Activated CD4-positive, alpha-beta T cell treated with anti-CD3 and anti-CD28 coated beads for 24 hours (primary cell): ENCODE measurements around the gene ACOT12.
"Not testable (repeated sequence)": the region's sequence is repeated elsewhere in the genome, so short reads cannot be mapped to it uniquely, and the experiment has no call there.

ENCODE experiments used
- DNase-seq, 2 donors: peaks; one replicate each; pipeline ENCODE4 v3.0.0-alpha.2; 2020; ENCODE audit warnings: low read depth in 2 of 2

The ACOT12 gene

DNA sequence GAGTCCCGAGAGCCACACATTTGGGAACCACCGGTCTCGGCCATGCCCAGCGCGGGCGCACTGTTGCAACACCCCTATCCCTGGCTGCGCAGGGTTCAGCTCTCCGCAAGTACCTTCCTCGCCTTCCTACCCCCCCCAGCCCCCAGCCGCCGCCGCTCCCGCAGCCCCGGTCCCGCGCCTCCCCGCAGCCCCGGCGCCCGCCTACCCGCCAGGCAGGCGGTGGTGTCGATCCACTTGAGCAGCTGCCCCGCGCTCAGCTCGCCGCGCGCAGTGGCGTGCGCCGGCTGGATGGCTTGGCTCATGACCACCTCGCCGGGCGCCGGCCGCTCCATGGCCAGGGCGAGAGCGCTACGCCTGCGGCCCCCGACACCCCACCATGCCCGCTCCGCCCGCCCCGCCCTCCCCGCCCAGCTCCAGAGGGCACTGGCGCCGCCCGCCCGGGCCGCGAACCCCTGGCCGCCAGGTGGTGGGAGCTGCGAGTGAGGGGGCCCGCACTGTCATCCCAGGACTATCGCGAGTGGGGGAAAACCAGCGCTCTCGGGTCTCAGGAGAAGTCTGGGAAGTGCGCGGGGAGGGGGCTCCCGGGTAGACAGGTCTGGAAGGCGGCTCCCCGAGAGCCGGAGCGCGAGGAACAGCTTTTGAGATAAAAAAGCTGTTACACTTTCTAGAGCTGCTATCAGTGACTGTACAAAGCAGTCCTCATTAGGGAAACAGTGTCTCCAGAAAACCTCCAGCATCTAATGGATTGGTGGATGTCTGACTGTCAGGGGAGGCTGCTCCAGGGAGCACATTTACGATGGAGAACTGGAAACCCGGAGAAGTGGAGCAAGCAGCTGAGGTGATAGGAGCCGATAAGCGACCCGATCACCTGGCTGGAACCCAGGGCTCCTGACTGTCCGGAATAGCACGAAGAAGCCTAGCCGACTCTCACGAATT lies at the start of gene ACOT12:
Gene ACOT12 (minus strand): TSS at position 352 of the 936 bp plus-strand sequence. CDS start 20 bp downstream, at position 332.
- DNase-seq, result no peak

DNA sequence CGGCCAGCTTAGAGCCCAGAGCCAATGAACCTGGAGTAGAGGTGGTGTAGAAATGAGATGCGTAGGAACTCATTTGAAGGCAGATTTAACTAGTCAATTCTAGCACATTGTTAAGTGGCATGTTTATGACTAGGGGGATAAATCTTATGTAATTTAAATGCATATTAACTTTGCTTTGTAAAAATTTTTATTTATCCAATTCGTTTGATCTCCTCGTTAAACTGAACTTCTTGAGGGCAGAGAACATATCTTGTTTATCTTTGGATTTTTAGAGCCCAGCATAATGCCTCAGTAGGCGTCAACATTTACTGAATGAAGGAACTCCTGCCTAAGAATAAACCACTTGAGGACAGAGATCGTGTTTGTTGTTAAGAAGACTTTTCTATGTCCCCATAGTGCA lies 41.1 kb upstream of the ACOT12 start:
- no peak for DNase-seq

DNA sequence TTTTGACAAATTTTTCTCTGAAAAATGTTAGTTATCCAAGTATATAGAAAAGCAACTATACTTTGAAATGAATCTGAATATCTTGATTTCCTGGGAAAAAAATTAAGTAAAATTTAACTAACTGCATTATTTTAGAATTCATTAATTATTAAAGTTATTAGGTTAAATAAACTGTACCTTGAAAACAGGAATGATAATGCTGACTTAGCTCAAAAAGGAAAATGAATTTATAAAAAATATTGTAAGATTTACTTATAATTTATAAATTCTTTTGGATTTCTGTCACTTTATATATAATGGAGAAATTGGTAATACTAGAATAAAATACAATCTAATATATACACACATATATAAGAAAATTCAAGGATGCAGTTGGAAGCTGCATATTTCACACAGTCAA lies 36.1 kb upstream of the ACOT12 start:
- DNase-seq, result no peak

DNA sequence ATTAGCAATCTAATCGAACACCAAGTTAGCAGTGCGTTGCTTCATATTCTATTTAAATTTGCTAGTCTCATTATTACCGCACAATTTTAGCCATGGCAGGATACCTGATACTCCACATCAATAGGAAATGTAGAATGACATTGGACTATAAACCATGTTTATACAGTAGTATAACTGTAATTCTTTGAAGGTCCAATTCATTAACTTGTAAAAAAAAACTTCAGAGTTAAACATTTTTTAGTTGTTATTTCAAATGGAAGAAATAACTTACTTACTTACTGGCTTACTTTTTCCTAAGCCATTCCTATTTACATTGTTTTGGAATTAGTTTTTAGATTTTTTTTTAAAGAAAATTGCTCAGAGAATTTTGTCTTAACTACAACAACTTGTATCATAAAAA lies 35.4 kb upstream of the ACOT12 start:
- no peak for DNase-seq

DNA sequence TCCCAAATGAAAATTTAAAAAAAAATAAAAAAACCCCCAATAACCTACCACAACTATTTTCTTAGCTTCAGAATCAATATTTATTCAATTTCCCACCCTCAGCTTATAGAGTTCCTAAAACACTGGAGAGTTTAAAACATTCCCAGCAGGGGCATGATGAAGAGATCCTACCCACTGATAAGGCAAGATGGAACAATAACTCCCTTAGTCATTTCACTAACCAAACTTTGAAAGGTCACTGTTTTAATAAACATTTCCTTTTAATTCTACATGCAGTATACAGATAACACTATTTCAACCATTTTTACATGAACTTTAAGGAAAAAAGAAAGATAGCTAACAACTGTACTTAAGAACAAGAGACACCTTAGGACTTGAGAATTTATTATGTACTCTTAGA lies 34.9 kb upstream of the ACOT12 start:
- DNase-seq, result no peak

DNA sequence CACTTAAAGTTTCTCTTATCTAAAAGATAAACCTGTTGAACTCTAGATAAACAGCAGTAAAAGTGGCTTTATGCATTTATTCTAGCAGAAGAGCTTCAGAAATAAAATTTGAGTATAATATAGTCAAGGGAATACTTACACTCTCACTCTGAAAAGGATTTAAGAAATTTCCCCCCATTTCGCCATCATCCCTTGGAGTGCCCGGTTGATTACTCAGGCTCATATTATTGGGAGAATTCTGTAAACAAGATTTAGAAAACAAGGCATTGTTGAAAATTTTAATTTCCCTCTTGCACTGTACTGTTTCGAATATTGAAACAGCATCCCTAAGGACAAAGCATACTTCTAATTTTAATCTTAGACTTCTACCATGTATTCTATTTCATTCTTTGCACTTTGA lies 34.5 kb upstream of the ACOT12 start:
- no peak for DNase-seq

DNA sequence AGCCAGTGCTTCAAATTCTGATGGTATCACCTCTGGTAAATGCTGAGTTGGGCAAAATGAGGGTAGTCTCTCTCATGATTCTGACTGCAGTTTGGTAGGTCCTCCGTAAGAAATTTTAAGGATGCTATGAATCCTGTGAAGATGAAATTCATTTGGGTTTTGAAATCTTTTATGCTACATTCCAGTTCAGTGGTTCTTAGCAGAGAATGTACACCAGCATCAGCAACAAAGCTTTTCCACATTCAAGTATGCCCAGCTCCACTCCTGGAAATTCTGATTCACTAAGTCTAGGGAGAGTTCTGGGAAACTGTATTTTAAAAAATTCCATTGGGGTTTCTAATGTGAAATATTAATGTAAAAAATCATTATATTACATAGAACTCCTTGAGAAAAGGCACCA lies 33.6 kb upstream of the ACOT12 start:
- DNase-seq, result no peak

DNA sequence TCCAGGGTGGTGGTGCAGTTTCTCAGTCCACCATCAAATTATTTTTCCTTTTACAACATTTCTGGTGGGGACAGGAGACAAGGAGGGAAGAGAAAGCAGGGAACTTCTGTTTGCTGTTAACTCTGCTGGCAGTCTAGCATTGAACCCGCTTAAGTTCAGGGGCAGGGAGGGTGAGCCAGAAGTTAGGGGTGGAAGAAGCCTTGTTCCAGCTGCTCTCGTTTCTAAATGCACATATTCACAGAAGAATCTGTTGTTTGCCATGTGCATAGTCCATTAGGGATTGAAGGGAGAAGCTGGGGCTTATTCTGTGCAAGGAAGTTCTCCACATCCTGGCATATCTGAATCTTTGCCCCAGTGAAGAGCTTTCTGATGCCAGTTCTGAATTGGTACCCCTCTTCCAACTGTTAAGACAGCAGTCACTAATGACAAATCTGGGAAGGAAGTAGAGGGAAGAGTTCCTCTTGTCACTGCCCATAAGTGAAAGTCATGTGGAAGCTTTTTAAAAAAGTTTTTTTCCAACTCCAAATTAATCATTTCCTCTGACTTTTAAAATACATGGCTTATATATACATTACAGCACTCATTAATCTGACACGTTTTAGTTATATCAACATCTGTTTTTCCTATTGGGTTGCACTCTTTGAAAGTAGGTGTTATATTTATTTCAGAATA lies 32.6 kb upstream of the ACOT12 start:
- no peak for DNase-seq

DNA sequence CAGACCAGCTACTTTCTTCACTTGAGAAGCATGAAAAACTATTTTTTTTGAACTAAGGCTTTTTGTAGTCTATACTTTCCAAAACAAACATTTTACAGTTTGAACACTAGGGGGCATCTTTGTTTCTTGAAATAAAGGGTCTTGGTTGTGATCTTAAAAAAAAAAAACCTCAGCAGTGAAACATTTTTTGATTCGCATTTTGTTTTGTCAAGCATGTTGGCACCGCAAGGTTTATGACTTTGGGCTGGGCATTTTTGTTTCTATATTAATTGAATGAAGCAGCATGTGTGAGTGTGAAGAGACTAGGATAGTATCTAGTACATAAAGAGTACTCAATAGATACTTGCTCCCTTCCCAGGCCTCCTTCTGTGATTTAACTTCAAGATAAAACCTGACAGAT lies 31.6 kb upstream of the ACOT12 start:
- no peak for DNase-seq

DNA sequence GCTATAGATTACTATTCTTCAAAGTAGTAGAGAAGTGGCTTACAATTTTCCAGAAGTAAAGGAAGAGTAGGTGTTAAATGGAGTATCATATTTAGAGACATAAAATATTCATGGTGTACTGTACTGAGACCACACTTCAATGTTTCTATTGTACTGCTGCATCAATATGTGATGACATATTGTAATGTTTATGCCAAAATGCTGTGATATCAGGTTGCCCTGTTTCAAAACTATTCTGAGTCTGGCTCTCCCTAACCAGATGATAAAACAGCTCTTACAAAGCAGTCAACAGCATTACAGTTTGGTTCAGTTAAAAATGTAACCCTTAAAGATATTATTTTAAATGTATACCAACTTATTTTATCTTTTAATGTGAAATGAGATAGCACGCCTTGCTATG lies 30.8 kb upstream of the ACOT12 start:
- no peak for DNase-seq

DNA sequence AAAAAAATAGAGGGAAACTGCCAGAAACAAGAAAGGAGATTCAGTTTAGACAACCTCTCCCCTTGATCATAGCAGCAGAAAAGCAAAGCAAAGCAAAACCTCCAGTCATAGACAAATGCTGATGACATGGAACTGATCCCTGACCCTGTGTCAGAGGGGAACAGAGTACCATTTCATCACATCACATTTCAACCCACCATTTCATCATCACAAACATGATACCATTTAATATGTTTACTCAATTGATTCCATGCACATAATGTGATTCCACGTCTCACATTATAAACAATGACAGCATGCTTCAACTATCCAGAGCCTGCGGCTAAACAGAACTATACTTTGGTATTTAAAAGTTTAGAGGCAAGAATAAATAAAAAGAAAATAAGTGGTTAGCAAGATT lies 28.7 kb upstream of the ACOT12 start:
- DNase-seq, result no peak

DNA sequence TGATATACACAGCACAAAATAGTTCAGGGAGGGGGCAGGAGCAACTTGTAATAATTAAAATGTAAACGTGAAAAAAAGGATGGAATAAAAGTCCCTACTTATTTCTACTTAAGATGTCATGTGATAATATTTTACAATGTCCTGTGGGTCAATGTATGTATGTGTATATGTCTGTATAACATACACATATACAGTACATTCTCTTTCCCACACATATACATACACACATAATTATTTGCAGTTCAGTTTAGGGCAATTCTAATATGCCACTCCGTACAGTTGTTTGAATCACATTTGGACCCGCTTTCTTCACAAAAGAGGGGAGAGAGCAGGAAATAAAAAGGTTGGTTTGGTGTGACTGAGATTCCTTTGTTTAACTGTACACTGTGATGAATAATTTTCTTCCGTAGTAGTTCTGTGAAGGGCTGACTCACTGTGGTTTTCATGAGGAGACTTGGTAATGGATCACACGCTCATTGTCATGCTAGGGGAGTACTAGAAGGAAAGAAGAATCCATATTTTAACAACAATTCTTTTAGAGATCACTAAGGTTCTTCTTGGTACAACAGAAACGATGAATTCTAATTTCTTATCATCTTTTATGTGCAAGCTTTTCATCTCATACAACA lies 26.2 kb upstream of the ACOT12 start:
- DNase-seq, result no peak

DNA sequence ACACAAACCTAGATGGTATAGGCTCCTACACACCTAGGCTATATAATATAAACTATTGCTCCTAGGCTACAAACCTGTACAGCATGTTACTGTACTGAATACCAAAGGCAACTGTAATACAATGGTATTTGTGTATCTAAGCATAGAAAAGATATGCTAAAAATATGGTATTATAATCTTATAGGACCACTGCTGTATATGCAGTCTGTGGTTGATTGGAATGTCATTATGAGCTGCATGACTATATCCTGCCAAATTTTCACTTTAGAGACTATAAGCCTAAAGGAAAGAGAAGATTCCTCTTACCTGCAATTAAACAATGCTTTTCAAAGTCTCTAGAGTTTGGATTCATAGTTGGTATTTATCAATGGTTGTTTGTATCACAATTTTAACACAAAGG lies 24.7 kb upstream of the ACOT12 start:
- DNase-seq, result no peak

DNA sequence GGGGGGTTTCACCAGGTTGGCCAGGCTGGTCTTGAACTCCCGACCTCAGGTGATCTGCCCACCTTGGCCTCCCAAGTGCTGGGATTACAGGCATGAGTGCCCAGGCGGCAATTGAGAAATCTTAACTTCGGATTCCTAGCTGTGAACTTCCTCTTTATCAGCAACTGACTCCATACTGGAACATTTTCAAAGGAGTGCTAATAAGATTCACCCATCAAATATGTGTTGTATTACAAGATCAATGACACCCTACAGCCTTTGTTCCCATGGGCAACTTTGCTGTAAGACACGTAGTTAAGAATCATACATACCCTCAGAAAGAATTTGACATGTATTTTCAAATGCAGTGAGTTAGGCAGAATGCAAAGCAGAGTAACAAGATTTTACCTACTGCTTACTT lies 23.1 kb upstream of the ACOT12 start:
- DNase-seq, result no peak

DNA sequence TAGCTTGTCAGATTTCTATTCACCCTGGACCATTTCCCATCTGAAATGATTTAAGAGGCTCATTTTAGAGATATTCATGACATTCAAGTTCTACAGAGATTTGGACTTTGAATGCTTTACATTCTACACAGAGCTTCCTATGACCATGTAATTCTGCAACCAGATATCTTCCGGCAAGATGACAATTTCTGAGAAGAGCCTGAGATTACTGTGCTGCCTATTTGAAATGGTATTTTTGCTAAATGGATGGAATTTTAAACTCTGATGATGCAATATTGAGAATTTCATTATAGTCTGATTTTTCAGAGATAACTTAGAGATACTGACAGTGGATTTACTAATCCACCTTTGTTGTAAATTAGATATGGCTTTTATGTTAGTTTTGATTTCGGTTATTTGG lies 16.0 kb upstream of the ACOT12 start:
- DNase-seq, result no peak

DNA sequence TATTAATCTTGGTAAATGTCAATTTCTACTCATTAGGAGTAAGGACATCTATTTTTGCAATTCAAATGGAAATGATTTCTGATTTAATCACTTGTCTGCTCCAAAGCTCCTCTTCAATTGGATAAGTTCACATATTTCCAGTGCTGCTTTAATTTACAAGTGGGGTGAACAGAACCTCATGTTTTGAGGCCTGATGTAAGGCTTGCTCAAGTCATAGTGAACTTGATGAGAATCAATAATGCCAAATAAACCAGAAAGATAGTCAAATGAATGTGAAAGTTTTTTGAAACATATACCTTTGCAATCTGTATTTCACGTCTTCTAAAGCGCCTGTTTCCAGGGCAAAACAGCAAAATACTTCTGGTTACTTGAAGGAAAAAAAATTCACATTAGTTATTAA lies 15.4 kb upstream of the ACOT12 start:
- no peak for DNase-seq

DNA sequence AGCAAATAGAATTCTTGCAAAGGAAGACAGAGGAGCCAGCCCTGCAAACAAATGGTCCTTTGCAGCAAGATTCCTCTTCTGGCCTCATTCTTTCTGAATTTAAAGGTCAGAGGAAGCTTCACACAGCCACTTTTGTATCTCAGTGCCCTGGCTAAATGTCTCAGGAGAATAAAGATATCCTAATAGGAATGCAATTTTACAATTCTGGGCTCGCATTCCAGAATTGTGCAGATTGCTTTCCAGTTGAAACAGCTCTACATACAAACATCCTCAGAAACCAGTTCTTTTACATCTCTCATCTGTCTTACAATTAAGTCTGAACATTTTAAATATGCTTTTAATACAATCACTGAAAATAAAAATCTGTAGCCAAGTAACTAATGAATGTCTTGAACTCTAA lies 14.6 kb upstream of the ACOT12 start:
- no peak for DNase-seq

DNA sequence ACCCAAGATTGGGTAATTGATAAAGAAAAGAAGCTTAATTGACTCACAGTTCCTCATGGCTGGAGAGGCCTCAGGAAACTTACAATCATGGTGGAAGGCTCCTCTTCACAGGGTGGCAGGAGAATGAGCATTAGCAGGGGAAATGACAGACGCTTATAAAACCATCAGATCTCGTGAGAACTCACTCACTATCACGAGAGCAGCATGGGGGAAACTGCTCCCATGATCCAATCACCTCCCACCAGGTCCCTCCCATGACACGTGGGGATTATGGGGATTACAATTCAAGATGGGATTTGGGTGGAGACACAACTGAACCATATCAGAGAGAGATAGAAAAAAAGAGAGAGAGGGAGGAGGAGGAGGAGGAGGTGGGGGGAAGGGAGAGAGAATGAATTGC lies 13.9 kb upstream of the ACOT12 start:
- DNase-seq, result not testable (repeated sequence)

DNA sequence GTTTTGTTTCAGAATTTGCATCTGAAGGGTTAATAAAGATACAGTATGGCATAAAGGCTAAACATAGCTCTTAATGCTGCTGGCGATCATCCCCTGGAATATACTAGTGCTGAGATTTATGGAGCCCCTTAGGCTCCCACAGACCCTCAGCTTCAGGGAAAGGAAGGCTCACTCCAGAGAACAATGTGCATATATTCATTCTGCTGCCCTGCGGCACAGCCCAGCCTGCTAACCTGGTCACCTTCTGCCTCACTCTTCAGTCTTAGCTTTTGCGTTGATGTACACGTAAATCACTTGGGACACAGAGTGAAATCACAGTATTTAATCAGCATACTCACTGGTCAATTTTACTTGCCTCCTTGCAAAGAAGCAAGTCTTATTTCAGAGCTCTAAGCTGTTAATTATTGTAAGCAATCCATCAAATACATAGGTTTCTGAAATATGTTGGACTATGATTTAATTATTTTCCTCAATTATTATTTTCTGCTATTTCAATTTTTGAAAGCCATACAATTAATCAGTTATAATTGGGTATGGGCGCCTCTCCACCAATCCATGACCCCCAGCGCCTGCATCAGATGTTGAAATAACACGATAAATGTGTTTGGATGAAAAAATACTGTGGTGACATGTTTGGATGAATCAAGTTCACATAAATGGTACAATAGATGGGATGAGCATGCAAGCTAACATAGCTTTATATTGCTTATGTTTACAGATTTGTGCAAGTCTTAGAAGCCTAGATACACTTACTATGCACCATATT lies 11.4 kb upstream of the ACOT12 start:
- no peak for DNase-seq

DNA sequence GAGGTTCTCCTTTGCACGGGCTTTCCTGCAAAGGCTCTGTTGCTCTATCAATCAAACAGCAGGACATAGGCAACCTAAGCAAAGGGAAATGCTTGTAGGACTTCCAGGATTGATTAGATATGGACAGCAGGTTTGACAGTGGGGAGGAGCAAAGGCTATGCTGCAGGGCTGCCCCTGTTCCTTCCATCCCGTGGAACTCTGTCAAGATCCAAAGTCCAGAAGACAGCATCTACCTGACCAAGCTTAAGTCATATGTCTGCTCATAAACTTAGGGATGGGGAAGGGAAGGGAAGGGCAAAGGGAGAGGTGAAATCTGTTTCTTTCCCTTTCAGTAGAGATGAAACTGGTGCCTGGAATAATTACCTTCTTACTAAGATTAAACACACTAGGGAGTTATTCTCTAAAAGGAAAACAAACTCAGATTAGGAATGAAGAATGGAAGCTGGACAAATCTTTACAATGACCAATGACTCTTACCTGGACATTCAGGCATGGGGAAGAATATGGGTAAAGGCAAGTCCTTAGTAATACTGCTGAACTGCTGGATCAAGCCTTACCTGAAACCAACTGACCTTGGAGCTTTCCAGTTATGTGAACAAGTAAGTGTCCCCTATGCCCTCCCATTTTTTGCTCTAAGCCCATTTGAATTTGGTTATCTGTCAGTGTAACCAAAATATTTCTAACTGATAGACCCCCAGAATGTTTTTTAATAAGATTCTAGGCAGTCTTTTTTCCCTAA lies 8.4 kb upstream of the ACOT12 start:
- no peak for DNase-seq

DNA sequence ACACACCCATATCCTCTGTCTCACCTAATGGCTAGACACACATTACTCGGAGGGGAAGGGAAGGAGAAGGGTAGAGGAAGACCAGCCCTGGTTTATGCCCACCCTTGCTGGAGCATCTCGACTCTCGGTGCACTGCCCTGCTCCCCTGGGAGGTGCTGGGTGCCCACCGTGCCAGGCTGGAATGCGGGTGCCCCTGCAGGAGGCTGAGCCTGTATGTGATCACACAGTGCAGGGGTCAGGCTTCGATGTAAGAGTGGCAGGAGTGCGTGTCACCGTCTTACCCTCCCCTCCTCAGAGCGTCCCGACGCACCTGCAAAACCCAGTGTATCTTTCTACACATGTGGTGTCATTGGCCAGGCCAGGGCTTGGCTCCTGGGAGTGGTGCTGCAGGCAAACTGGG lies 7.3 kb upstream of the ACOT12 start:
- no peak for DNase-seq
